RPMI8226 (cell line): ENCODE measurements around the gene TNFRSF14.

Experiments used
- DNase-seq: peaks from one replicate; pipeline ENCODE4 v3.0.0-alpha.2; 2015

The TNFRSF14 gene

DNA sequence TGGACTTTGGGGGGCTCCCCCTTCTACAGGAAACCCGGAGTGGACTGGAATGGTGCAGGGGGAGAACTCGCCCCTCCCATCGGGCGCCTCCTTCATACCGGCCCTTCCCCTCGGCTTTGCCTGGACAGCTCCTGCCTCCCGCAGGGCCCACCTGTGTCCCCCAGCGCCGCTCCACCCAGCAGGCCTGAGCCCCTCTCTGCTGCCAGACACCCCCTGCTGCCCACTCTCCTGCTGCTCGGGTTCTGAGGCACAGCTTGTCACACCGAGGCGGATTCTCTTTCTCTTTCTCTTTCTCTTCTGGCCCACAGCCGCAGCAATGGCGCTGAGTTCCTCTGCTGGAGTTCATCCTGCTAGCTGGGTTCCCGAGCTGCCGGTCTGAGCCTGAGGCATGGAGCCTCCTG, at the start of gene TNFRSF14:
Gene TNFRSF14 (plus strand): TSS at position 95 of the 401 bp plus-strand sequence. CDS start 294 bp downstream, at position 389.
- DNase-seq: peak; percentile 80

DNA sequence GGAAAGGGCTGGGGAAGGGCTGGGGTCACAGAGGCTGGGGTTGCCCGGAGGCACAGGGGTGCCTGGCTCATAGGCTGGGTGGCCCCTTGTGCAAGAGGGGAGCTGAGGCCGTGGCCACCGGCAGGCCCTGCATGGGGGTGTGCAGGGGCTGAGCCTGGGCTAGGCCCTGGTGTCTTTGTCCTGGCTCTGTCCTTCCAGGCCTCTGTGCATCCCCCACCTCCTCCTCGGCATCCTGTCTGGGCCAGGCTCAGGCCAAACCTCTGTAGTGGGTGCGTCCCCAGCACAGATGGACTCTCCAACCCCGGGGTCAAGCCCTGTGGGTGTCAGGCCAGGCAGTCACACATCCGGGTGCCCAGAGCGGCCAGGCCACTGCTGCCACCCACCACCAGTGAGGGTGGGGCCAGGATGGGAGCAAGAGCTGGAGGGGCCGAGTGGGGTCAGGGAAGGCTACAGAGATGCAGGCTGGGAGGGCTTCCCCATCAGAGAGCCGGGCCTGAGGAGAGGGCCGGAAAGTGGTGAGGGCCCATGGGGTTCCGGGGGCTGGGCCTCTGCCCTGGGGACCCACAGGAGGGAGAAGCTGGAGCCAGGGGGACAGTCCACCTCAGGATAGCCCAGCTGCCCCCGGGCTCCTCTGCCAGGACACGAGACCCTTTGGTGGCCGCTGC, 49.1 kb upstream of the TNFRSF14 start:
- no peak for DNase-seq

DNA sequence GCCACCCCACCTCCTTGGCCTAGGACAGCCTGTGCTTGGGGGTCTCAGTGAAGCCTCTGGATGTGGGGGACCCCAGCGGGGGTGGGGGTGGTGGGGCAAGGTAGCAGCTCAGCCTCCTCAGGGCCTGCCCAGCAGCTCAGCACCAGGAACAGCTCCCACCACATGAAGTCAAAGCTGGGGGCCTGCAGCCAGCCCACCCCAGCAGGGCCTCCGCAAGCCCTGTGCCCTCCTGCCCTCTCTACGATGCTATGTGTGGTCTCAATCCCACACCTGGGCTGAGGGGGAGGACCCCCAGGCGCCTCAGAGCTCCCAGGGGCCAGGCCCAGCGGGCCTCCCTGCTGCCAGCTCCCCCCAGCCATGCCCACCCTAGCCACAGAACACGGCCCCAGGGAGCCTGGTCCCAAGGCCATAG, 48.4 kb upstream of the TNFRSF14 start:
- no peak for DNase-seq

DNA sequence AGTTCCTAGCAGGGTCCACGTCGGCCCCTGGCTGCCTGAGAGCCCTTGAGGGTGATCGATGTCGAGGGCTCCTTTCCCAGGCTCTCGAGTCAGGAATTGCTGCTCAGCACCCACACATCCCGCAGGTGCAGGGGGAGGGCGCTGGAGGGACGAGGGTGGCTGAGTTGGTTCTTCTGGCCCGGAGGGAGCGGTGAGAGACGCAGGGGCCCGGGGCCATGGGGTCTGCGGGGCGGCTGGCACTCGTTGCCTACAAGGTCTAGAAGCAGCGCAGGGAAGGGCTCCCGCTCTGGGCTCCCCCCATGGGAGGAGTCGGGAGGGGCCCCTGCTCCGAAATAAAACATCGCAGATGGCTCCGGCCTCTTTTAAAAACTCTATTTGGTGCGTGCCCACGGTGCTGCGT, 48.0 kb upstream of the TNFRSF14 start:
- DNase-seq: no peak

DNA sequence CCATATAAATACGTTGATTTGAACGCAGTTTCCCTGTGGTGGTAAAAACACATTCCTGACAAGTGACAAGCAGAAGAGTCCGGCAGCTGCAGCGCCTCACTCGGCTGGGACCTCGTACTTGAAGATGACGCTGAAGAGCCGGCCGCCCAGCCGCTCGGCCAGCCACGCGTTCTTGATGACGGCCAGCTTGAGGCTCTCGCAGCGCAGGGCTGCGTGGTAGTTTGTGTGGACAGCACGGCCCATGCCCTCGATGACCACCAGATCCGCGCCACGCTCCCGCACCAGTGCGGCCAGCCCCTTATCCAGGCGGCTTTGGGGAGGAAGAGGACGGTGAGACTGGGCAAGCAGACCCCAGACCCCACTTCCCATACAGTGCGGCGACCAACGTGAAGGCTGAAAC, 47.4 kb upstream of the TNFRSF14 start:
- no peak for DNase-seq

DNA sequence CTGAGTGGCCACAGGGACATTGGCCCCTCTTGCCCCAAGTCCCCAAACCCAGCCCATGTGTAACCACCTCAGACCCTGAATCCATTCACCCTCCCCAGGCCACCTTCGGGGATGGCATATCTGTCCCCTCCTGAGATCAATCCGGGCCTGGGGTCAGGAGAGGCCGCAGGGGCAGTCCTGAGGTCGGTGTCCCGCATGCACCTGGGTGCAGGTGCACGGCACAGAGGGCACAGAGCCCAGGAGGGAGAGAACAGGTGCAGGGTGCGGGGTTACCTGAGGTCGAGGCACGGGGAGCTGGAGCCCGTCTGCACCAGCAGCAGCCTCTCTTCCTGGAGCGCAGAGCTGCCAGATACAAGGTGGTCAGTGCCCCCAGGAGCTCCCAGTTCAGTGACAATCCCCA, 46.6 kb upstream of the TNFRSF14 start:
- no peak for DNase-seq

DNA sequence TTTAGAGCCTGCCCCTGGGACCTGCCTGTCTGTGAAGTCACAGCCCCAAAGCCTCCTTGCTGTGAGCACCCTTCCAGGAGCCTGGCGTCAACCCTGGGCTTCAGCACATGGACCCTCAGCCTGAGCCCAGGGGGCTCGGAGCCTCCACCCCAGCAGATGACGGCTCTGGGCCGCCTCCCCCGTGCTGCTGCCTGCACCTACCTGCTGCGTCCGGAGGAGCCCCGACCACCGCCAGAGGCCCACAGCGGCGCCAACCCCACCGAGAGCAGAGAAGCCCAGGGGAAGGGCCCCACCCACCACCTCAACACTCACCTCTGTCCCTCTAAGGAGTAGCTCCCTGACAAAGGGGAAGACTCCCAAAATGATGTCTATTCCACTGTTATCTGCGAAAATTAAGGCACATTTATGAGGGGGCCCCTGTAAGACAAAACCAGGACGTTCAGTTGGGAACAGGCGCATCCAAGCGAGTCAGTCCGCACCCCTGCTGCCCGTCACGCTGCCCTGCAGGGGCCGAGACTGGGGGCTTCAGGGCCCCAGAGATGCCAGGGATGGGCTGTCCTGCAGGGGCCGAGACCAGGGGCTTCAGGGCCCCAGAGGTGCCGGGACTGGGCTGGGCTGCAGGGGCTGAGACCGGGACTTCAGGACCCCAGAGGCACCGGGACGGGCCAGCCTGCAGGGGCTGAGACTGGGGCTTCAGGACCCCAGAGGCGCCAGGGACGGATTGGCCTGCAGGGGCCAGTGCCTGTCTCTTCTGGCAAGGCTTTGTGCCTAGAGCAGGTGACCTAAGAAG, 45.6 kb upstream of the TNFRSF14 start:
- no peak for DNase-seq

DNA sequence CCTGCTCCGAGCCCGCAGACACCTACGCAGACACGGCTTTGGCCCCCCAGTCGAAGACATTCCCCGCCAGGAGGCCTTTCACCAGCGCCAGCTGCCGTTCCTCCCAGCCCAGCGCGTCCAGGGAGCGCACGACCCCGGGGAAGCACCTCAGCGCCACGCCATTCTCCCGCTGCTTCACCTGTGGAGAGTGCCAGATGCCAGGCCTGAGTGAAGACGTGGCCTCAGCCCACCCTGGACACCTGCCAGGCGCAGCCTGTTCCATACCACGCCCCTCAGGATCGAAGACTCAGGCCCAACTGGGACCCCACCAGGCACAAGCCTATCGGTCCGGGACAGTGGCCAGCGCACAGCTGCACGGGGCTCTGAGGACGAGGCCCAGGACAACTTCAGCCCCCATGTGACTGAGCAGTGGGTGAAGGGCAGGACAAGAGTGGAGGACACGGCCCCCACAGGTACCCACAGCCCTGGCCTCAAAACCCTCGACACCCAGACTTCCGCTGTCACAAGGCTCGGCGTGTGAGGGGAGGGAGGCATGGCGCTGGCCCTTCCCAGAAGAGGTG, 43.2 kb upstream of the TNFRSF14 start:
- DNase-seq: no peak

DNA sequence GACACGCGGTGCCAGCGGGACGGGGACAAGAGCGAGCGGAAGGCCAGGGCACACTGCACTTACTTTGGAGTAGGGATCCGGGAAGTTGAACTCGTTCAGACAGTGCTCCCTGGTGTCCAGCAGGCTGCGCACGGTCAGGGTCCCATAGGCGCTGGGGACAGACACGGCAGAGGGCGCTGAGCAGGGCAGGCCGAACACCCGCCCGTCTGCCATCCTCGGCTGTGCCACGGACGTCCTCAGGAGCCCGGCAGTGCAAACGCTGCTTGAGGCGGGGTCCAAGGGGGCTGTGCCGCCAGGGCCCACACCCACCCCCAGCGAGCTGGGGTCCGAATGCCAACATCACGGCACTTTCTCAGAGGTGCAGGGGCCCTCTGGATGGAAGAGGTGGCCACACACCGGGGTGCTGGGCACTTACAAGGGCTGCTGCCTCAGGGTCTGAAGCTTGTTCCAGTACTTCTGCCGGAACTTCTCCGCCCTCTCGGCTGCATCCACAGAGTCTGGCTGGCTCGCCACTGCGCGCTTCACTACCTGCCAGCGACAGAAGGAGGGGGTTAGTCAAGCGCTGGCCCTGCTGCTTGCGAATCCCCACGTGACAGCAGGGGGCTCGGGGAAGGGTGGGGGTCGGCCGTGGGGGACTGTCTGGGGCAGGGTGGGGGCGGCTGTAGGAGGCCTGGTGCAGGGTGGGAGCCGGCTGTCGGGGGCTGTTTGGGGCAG, 42.1 kb upstream of the TNFRSF14 start:
- DNase-seq: no peak

DNA sequence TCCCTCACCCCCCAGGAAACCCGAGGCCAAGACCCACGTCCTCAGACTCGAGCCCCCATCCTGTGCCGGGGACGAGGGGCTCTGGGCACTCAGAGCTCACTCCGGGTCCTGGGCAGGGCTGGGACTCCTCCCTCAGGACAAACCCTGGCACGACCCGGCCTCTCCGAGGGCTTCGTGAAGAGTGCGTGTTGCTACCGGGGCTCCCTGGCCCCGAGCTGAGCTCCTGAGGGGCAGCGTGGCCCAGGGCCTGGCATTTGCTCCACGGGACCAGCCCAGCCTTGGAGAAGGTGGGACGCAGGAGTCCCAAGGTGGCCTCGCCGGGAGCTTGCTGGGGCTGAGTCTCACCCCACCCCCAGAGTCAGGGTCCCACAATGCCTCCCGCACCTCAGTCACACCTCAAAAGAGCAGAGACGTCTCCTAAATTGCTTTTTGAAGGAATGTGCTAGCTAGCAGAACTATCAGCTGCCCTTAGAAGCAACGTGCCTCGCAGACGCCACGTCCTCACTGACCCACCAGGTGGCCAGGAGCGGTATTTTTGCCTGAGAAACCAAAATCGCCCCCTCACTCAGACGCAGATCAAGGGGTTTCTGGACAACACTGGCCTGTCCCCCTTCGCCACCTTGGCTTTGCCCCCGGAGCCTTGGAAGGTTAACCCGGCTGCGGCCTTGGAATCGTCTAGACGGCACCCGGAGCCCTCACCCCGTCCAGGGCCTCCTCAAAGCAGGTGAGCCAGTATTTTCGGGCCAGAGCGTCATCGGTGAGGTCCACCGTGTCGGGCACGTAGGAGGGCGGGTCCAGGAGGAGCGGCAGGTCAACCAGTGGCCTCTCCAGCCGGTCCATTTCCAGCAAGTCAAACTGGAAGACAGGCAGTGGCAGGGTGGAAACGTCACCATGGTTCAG, 41.1 kb upstream of the TNFRSF14 start:
- no peak for DNase-seq

DNA sequence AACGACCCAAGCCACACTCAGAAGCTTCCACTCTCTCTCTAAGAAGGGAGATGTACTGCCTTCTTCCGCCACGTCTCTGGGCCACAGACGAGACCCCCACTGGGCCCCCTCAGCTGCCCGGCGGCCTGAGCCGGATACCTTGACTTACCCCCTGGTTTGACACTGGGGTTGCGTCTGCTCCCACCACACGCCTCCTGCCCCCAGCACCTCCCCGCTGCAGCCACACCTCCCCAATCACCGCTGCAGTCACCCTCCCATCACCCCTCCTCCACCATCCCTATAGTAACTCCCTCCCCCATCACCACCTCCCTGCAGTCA, 40.4 kb upstream of the TNFRSF14 start:
- DNase-seq: no peak

DNA sequence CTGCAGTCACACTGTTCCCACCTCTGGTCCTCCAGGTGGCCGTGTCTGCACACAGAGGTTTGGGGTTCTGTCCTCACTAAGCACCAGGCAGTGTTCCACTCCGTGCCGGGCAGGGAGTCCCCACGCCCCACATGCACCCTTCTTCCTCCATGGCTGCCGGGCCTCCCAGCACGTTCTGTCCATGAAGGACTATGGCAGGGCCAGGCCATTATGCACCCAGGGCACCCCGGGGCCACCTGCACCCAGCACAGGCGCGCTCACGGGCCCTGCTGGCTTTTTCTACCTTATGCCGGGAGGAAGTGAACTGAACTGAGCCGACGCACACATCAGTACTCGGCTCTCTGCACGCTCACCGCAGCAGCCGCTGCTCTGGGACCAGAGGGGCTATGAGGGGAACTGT, 40.0 kb upstream of the TNFRSF14 start:
- DNase-seq: no peak

DNA sequence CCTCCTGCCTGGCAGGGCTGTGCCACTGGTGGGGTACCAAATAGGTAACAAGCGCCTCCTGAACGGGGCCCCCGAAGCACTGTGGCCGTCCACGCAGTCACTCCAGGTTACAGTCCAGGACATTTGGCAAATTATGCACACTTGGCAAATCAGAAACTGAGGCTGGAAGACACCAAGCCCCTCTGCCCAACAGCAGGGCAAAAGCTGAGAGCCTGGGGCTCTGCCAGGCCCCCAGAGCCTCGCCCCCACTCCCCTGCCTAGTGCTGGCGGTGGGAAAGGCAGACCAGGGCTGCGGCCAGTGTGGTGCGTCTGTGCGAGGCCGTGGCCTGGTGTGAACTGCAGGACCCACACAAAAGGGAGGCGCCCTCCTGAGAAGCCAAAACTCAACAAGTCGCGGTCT, 39.2 kb upstream of the TNFRSF14 start:
- no peak for DNase-seq

DNA sequence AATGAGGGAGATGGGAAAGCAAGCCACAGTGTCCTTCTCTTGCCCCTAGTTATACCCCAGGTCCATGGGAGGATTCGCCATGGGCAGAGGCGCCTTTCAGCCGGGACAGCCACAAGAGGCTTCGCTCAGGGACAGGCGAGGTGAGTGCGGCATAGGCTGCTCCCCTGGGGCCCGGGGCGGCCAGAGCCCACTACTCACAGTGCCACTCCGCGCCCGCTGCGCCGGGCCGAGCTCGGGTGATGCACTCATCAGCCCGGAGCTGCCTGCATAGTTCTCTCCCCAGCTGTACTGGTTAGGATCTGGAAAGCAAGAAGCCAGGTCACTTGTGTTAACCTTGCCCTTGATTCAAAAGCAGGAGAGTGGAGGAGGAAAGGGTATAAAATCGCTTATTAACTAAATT, 38.2 kb upstream of the TNFRSF14 start:
- DNase-seq: no peak

DNA sequence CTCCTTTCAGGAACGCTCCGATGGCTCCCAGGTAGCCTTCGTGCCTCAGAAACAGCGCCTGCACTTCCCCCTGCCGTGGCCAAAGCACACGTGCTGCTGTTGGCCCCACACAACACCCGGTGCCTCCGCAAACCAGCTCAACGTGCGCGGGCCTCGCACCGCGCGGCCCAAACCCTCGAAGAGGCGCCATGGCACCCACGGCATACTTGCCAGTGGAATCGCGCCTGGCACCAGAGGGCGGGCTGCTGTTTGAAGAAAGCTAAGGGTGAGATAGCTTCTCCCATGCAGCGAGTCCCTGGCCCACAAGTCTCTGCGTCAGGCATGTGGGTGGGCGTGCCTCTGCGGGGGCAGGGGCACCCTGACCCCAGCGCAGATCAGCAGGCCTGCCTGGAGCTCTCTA, 37.6 kb upstream of the TNFRSF14 start:
- DNase-seq: no peak

DNA sequence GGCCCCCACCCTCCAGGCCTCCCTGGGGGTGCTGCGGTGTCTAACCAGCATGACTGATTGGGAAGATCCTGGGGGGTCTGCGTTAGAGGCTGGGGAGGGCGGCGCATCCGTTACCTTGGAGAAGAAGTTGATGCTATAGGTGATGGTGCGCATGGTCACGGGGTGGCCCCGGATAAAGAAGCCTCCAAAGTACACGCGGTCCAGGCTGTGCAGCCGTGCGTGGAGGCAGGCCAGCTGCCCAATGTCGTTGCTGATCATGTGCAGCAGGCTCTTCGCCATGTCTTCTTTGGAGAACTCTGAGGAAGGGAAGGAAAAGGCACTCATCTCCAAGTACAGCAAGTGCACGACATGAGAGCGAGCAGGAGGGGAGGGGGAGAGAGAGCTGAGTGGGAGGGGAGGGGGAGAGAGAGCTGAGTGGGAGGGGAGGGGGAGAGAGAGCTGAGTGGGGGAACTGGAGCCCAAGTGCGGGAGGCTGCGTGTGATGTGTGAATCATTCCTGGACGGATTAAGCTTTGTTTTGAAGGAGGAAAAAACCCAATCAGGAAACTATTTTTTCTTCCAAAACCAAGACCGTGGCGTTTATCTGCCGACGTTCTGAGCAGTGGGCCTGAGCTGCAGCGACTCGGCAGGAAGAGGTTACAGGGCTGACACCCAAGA, 37.0 kb upstream of the TNFRSF14 start:
- no peak for DNase-seq

DNA sequence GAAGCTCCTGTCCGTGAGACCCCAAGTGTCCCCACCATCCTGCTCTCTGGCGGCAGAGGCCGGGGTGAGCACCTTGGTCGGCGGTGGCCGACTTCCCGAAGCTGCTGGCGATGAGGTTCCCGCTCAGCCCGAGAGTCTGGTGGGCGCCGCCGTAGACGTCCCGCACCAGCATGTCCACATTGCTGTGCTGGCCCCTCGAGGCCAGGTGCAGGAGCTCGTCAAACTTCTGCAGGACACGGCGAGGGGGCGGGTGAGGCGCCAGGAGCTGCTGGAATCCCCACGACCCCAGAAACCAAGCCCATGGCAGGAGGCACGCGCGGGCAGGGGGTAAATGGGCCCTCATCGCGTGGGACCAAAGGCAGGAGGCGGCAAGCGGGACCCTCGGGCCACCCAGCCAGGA, 36.4 kb upstream of the TNFRSF14 start:
- no peak for DNase-seq

DNA sequence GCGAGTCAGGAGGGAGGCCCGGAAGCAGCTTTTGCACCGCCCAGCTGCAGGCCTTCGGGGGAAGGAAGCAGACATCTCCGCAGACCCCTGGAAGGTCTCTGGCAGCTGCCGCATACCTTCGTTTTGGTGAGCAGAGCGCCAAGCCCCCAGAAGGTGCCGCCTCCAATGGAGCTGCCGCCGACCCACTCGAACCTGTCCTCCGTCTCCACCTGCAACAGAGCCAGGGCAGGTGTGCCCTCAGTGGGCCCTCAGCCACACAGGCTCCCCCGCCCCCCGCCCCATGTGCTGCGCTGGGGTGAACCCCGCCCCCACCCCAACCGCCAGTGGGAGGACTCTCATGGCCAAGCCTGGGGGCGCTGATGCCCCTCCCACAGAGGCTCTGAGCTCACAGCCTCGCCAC, 36.0 kb upstream of the TNFRSF14 start:
- no peak for DNase-seq

DNA sequence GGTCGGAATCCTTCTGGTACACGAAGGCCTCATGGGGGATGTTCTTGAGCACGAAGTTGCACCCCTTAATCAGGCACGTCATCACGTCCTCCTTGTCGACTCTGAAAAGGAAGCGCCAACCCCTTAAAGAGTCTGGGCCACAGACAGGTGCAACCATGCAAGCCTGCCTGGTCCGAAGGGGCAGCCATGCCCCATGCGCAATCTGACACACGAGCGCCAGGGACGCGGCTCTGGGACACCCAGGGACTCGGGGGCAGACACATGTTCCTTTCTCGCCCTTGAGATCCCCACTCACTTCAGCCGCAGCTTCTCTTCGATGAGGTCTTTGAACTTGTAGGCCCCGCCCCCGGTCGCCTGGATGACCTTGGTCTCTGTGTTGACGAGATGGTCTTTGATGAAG, 35.4 kb upstream of the TNFRSF14 start:
- no peak for DNase-seq

DNA sequence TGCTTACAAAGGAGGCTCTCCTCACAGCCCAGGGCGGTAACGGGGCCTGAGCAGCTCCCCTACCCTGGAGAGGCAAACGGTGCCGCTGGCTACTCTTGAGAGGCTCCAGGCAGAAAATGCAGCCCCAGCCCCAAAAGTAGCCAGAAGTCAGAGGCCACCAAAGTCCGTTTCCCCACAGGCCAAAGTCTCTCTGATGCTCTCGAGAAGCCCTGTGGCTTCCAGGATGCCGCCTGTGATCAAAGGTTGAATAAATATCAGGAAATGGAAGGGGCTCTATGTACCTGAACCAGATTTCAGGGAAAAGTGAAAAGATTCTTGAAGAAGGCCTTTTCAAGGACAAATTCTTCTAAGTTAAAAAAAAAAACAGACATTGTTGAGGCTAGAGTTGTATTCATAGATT, 33.9 kb upstream of the TNFRSF14 start:
- DNase-seq: no peak

DNA sequence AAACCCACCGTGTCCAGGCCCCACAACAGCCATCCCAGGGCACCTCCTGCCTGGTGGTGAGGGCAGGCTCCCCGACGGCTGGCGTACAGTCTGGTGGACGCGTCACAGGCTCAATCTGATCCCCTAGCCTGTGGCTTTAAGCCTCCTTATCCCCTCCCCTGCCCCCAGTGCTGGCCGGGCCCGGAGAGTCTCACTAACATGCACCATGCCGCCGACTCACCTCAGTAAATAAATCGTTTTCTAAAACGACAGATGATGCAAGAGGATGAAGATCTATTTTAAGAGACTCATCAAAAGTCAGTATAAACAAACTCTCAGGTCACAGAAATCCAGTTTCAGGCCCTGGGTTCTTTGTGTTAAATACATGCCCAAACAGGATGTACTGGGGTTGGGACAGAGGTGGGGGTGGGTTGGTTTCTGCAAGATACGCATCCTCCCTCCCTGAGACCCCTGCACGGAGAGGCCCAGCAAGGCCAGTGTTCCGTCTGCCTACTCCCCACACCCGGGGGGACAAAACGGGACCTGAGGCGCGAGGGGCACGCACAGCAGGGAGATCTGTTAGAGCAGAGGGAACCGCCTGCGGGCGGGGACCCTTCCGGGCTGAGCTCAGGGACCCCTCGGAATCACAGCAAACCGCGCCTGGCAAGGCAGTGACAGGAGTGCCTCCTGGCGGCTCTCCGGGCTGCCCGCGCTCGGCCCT, 32.8 kb upstream of the TNFRSF14 start:
- DNase-seq: no peak
